HEK293 (cell line): ENCODE results near the gene PET100.

Experiments
- CTCF ChIA-PET: fragments of 350-600 bp; formaldehyde crosslinking; extraction: SDS; loops from one replicate; lab custom pipeline; 2021; ENCODE audit warnings: antibody characterized with exemption; lab: Yijun Ruan, JAX
- POLR2A ChIA-PET: fragments of 300-600 bp; formaldehyde crosslinking; extraction: SDS; loops from one replicate; lab custom pipeline; 2020; ENCODE audit warnings: antibody characterized with exemption, inconsistent platforms; lab: Yijun Ruan, JAX
- H3K27ac ChIP-seq: fragments of 200-500 bp; sonication (Bioruptor generic); 2 replicates; pipeline ENCODE4 v1.5.1; 2014; ENCODE audit warnings: low read depth, low read length, control low read depth, inconsistent platforms; ENCODE audit errors: extremely low read depth
- H3K36me3 ChIP-seq, 2 experiments: fragments of 200-500 bp in 1 of 2; sonication (Bioruptor generic) in 1 of 2; 1 replicate in 1 of 2; 2 replicates in 1 of 2; pipeline ENCODE4 v1.5.1; 2014 to 2017; ENCODE audit warnings: inconsistent platforms in 2 of 2, low read length in 2 of 2; ENCODE audit not compliant: control insufficient read depth in 2 of 2, insufficient read depth in 1 of 2
- H3K4me1 ChIP-seq: fragments of 200-500 bp; sonication (Bioruptor generic); 2 replicates; pipeline ENCODE4 v1.5.1; 2014; ENCODE audit warnings: mild to moderate bottlenecking, low read length, inconsistent platforms; ENCODE audit not compliant: control insufficient read depth, insufficient read depth
- H3K4me3 ChIP-seq: 2 replicates; pipeline ENCODE4 v1.5.1; 2011; ENCODE audit warnings: low read depth, mild to moderate bottlenecking, control low read depth, low read length, moderate library complexity
- H3K9me3 ChIP-seq: fragments of 200-500 bp; sonication (Bioruptor generic); 2 replicates; pipeline ENCODE4 v1.5.1; 2014; ENCODE audit warnings: low read depth, low read length, inconsistent platforms; ENCODE audit not compliant: control insufficient read depth, insufficient read depth
- BCL11B ChIP-seq: fragments of 450-650 bp; formaldehyde crosslinking; IDR thresholded peaks from 2 replicates; pipeline ENCODE4 v1.5.1; 2016; ENCODE audit warnings: low read depth, missing biosample characterization, missing genetic modification characterization
- EGR2 ChIP-seq: fragments of 450-650 bp; formaldehyde crosslinking; IDR thresholded peaks from 2 replicates; pipeline ENCODE4 v1.5.1; 2016; ENCODE audit warnings: low read depth, missing biosample characterization, missing genetic modification characterization
- GFI1B ChIP-seq: fragments of 450-650 bp; formaldehyde crosslinking; IDR thresholded peaks from 2 replicates; pipeline ENCODE4 v1.5.1; 2016; ENCODE audit warnings: missing biosample characterization, missing genetic modification characterization
- GLIS2 ChIP-seq: fragments of 450-650 bp; formaldehyde crosslinking; IDR thresholded peaks from 2 replicates; pipeline ENCODE4 v1.5.1; 2016; ENCODE audit warnings: missing biosample characterization, missing genetic modification characterization
- KLF1 ChIP-seq: fragments of 450-650 bp; formaldehyde crosslinking; IDR thresholded peaks from 2 replicates; pipeline ENCODE4 v1.5.1; 2016; ENCODE audit warnings: missing biosample characterization, missing genetic modification characterization
- SALL2 ChIP-seq: fragments of 450-650 bp; formaldehyde crosslinking; IDR thresholded peaks from 2 replicates; pipeline ENCODE4 v1.5.0; 2017; ENCODE audit warnings: missing biosample characterization, mild to moderate bottlenecking, missing genetic modification characterization, borderline replicate concordance
- SCRT1 ChIP-seq: fragments of 450-650 bp; formaldehyde crosslinking; IDR thresholded peaks from 2 replicates; pipeline ENCODE4 v1.5.1; 2016; ENCODE audit warnings: missing biosample characterization, missing genetic modification characterization, borderline replicate concordance
- SCRT2 ChIP-seq: fragments of 450-650 bp; formaldehyde crosslinking; IDR thresholded peaks from 2 replicates; pipeline ENCODE4 v1.5.1; 2016; ENCODE audit warnings: missing biosample characterization, missing genetic modification characterization
- WT1 ChIP-seq: fragments of 450-650 bp; formaldehyde crosslinking; IDR thresholded peaks from 2 replicates; pipeline ENCODE4 v1.5.1; 2016; ENCODE audit warnings: missing biosample characterization, missing genetic modification characterization
- YY1 ChIP-seq: fragments of 450-650 bp; formaldehyde crosslinking; IDR thresholded peaks from 2 replicates; pipeline ENCODE4 v1.5.1; 2018; ENCODE audit warnings: missing biosample characterization, missing genetic modification characterization
- ZBTB17 ChIP-seq: fragments of 450-650 bp; formaldehyde crosslinking; IDR thresholded peaks from 2 replicates; pipeline ENCODE4 v1.5.1; 2016; ENCODE audit warnings: missing biosample characterization, missing genetic modification characterization
- ZBTB21 ChIP-seq: fragments of 450-650 bp; formaldehyde crosslinking; IDR thresholded peaks from 2 replicates; pipeline ENCODE4 v1.5.1; 2017; ENCODE audit warnings: missing biosample characterization, missing genetic modification characterization
- ZEB2 ChIP-seq: fragments of 450-650 bp; formaldehyde crosslinking; IDR thresholded peaks from 2 replicates; pipeline ENCODE4 v1.5.1; 2016; ENCODE audit warnings: missing biosample characterization, missing genetic modification characterization
- ZFHX2 ChIP-seq: fragments of 450-650 bp; formaldehyde crosslinking; conservative IDR thresholded peaks from 2 replicates; pipeline ENCODE4 v1.5.1; 2016; ENCODE audit warnings: missing biosample characterization, missing genetic modification characterization
- ZNF121 ChIP-seq: fragments of 450-650 bp; formaldehyde crosslinking; IDR thresholded peaks from 2 replicates; pipeline ENCODE4 v1.5.1; 2016; ENCODE audit warnings: missing biosample characterization, missing genetic modification characterization
- ZNF146 ChIP-seq: fragments of 450-650 bp; formaldehyde crosslinking; IDR thresholded peaks from 2 replicates; pipeline ENCODE4 v1.5.1; 2016; ENCODE audit warnings: missing biosample characterization, missing genetic modification characterization
- ZNF155 ChIP-seq: fragments of 450-650 bp; formaldehyde crosslinking; IDR thresholded peaks from 2 replicates; pipeline ENCODE4 v1.5.1; 2016; ENCODE audit warnings: missing biosample characterization, missing genetic modification characterization
- ZNF16 ChIP-seq: fragments of 450-650 bp; formaldehyde crosslinking; IDR thresholded peaks from 2 replicates; pipeline ENCODE4 v1.5.1; 2016; ENCODE audit warnings: low read depth, missing biosample characterization, missing genetic modification characterization
- ZNF184 ChIP-seq: fragments of 450-650 bp; IDR thresholded peaks from 2 replicates; pipeline ENCODE4 v1.5.1; 2018; ENCODE audit warnings: missing biosample characterization, mild to moderate bottlenecking, missing genetic modification characterization
- ZNF239 ChIP-seq: fragments of 450-650 bp; formaldehyde crosslinking; IDR thresholded peaks from 2 replicates; pipeline ENCODE4 v1.5.1; 2016; ENCODE audit warnings: missing biosample characterization, missing genetic modification characterization
- ZNF248 ChIP-seq: fragments of 450-650 bp; formaldehyde crosslinking; IDR thresholded peaks from 2 replicates; pipeline ENCODE4 v1.5.1; 2017; ENCODE audit warnings: missing biosample characterization, missing genetic modification characterization
- ZNF350 ChIP-seq: fragments of 450-650 bp; formaldehyde crosslinking; IDR thresholded peaks from 2 replicates; pipeline ENCODE4 v1.5.0; 2017; ENCODE audit warnings: missing biosample characterization, mild to moderate bottlenecking, missing genetic modification characterization
- ZNF366 ChIP-seq: fragments of 450-650 bp; formaldehyde crosslinking; conservative IDR thresholded peaks from 2 replicates; pipeline ENCODE4 v1.5.1; 2016; ENCODE audit warnings: missing biosample characterization, missing genetic modification characterization
- ZNF426 ChIP-seq: fragments of 450-650 bp; formaldehyde crosslinking; IDR thresholded peaks from 2 replicates; pipeline ENCODE4 v1.5.1; 2017; ENCODE audit warnings: missing biosample characterization, missing genetic modification characterization, mild to moderate bottlenecking, inconsistent platforms, moderate library complexity
- ZNF600 ChIP-seq: fragments of 450-650 bp; formaldehyde crosslinking; IDR thresholded peaks from 2 replicates; pipeline ENCODE4 v1.5.1; 2016; ENCODE audit warnings: missing biosample characterization, missing genetic modification characterization
- ZNF654 ChIP-seq: fragments of 450-650 bp; formaldehyde crosslinking; IDR thresholded peaks from 2 replicates; pipeline ENCODE4 v1.5.1; 2016; ENCODE audit warnings: low read depth, missing biosample characterization, missing genetic modification characterization
- ZNF837 ChIP-seq: fragments of 450-650 bp; formaldehyde crosslinking; IDR thresholded peaks from 2 replicates; pipeline ENCODE4 v1.5.1; 2016; ENCODE audit warnings: missing biosample characterization, missing genetic modification characterization
- ZSCAN16 ChIP-seq: fragments of 450-650 bp; formaldehyde crosslinking; IDR thresholded peaks from 2 replicates; pipeline ENCODE4 v1.5.1; 2016; ENCODE audit warnings: missing biosample characterization, missing genetic modification characterization
- TF ChIP-seq, protein P1 (sequence below): fragments of 450-650 bp; formaldehyde crosslinking; IDR thresholded peaks from 2 replicates; pipeline ENCODE4 v1.5.1; 2016; ENCODE audit warnings: missing biosample characterization, missing genetic modification characterization
- TF ChIP-seq, protein P2 (sequence below): fragments of 450-650 bp; formaldehyde crosslinking; IDR thresholded peaks from 2 replicates; pipeline ENCODE4 v1.5.1; 2017; ENCODE audit warnings: missing biosample characterization, missing genetic modification characterization
- TF ChIP-seq, protein P3 (sequence below): IDR thresholded peaks from 2 replicates; pipeline ENCODE4 v1.6.1; 2011; ENCODE audit warnings: mild to moderate bottlenecking, low read depth, low read length, borderline replicate concordance
- TF ChIP-seq, protein P4 (sequence below): fragments of 450-650 bp; formaldehyde crosslinking; IDR thresholded peaks from 2 replicates; pipeline ENCODE4 v1.5.1; 2016; ENCODE audit warnings: missing biosample characterization, missing genetic modification characterization

PET100 gene

DNA sequence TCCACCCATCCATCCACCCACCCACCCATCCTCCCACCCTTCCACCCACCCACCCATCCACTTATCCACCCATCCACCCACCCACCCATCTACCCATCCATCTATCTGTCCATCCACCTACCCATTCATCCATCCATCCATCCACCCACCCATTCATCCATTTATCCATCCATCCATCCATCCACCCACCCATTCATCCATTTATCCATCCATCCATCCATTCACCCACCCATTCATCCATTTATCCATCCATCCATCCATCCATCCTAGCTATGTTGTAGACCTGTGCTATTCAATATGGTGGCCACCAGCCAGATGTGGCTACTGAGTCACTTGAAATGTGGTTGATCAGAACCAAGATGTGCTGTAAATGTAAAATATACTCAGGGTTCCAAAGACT is 28.9 kb upstream of the PET100 start:
- TF ChIP-seq ZEB2 (tag by site-specific recombination) (no peak), WT1 (tag by site-specific recombination) (no peak), ZBTB17 (tag by site-specific recombination) (peak; percentile 35; the same call in 1 of the 2 replicates), ZNF121 (no peak), ZSCAN16 (no peak), GFI1B (tag by site-specific recombination) (no peak), ZFHX2 (tag by site-specific recombination) (peak; percentile 67), SALL2 (tag by site-specific recombination) (no peak), KLF1 (tag by site-specific recombination) (peak; percentile 17; the same call in 1 of the 2 replicates), ZNF16 (tag by site-specific recombination) (no peak), ZNF350 (tag by site-specific recombination) (no peak), EGR2 (tag by site-specific recombination) (peak; percentile 61), GLIS2 (tag by site-specific recombination) (no peak), SCRT2 (tag by site-specific recombination) (no peak), ZNF654 (tag by site-specific recombination) (no peak), ZNF366 (tag by site-specific recombination) (peak; percentile 92), ZBTB21 (tag by site-specific recombination) (no peak), ZNF184 (tag by site-specific recombination) (no peak), ZNF600 (tag by site-specific recombination) (no peak), YY1 (tag by site-specific recombination) (no peak)
- TF ChIP-seq, protein P1, sequence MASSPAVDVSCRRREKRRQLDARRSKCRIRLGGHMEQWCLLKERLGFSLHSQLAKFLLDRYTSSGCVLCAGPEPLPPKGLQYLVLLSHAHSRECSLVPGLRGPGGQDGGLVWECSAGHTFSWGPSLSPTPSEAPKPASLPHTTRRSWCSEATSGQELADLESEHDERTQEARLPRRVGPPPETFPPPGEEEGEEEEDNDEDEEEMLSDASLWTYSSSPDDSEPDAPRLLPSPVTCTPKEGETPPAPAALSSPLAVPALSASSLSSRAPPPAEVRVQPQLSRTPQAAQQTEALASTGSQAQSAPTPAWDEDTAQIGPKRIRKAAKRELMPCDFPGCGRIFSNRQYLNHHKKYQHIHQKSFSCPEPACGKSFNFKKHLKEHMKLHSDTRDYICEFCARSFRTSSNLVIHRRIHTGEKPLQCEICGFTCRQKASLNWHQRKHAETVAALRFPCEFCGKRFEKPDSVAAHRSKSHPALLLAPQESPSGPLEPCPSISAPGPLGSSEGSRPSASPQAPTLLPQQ (tag by site-specific recombination): no peak
- Histone ChIP-seq H3K9me3 (no peaks in the 10 kb centered on the region), H3K27ac (no peak overlapping the region), H3K4me3 (no peak overlapping the region), H3K36me3 (peaks cover 0 to 9% of the 10 kb centered on the region in 2 experiments; a peak in 2 of 3 replicates), H3K4me1 (peaks cover 8% of the 10 kb centered on the region)
- POLR2A ChIA-PET: interaction anchor here (0.6 kb wide), 1 partner anchor 16 kb away, joined by 3 read pairs; no protein-coding TSS in a partner anchor
- CTCF ChIA-PET: interaction anchor here (1.1 kb wide), 1 partner anchor 40 kb away, joined by 3 read pairs; no protein-coding TSS in a partner anchor

DNA sequence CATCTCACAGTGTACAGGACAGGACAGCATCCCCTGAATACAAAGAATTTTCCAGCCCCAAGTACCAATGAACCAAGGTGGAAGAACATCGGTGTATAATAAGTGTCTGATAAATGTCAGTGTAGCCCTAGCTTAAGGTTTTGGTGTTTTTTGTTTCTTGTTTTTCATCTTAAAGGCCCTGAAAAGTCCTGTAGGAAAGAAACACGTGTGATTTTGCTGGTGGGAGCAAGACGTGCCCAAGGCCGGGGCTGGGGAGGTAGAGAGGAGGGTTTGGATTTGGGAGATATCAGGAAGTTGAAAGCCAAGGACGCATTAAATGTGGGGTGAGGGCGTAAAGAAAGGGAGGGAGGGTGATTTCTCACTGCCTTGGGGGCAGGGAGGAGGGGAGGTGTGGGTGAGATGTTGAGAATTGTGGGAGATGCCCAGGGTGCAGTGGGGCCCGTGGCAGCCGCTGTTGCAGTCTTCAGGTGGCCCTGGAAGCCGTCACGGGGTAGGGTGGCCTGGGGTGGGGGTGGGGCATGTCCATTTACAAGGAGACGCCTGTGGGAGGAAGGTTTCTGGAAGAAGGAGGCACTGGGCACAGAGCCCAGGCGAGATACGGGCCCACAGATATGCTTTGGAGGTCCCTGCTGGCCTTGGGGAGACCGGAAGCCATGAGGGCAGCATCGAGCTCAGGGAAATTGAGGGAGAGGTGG is 27.2 kb upstream of the PET100 start:
- peaks cover under 1% of the 10 kb centered on the region for H3K4me1 ChIP-seq
- H3K9me3 ChIP-seq: no peaks in the 10 kb centered on the region
- ChIA-PET POLR2A (no interaction called here), CTCF (no interaction called here)
- no peak overlapping the region for H3K27ac ChIP-seq
- H3K4me3 ChIP-seq: no peak overlapping the region
- peaks cover 0 to 12% of the 10 kb centered on the region in 2 experiments; a peak in 2 of 3 replicates for H3K36me3 ChIP-seq
- TF ChIP-seq YY1 (tag by site-specific recombination) (no peak), ZFHX2 (tag by site-specific recombination) (peak; percentile 79), ZNF16 (tag by site-specific recombination) (no peak), ZNF248 (tag by site-specific recombination) (no peak), ZNF239 (tag by site-specific recombination) (peak; percentile 96), SCRT1 (no peak), BCL11B (tag by site-specific recombination) (no peak), ZNF146 (tag by site-specific recombination) (no peak), ZNF426 (tag by site-specific recombination) (no peak), ZNF155 (no peak), ZNF837 (no peak)
- TF ChIP-seq, protein P2, sequence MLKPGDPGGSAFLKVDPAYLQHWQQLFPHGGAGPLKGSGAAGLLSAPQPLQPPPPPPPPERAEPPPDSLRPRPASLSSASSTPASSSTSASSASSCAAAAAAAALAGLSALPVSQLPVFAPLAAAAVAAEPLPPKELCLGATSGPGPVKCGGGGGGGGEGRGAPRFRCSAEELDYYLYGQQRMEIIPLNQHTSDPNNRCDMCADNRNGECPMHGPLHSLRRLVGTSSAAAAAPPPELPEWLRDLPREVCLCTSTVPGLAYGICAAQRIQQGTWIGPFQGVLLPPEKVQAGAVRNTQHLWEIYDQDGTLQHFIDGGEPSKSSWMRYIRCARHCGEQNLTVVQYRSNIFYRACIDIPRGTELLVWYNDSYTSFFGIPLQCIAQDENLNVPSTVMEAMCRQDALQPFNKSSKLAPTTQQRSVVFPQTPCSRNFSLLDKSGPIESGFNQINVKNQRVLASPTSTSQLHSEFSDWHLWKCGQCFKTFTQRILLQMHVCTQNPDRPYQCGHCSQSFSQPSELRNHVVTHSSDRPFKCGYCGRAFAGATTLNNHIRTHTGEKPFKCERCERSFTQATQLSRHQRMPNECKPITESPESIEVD: no peak
- TF ChIP-seq, protein P3, sequence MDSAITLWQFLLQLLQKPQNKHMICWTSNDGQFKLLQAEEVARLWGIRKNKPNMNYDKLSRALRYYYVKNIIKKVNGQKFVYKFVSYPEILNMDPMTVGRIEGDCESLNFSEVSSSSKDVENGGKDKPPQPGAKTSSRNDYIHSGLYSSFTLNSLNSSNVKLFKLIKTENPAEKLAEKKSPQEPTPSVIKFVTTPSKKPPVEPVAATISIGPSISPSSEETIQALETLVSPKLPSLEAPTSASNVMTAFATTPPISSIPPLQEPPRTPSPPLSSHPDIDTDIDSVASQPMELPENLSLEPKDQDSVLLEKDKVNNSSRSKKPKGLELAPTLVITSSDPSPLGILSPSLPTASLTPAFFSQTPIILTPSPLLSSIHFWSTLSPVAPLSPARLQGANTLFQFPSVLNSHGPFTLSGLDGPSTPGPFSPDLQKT: no peak
- TF ChIP-seq, protein P4, sequence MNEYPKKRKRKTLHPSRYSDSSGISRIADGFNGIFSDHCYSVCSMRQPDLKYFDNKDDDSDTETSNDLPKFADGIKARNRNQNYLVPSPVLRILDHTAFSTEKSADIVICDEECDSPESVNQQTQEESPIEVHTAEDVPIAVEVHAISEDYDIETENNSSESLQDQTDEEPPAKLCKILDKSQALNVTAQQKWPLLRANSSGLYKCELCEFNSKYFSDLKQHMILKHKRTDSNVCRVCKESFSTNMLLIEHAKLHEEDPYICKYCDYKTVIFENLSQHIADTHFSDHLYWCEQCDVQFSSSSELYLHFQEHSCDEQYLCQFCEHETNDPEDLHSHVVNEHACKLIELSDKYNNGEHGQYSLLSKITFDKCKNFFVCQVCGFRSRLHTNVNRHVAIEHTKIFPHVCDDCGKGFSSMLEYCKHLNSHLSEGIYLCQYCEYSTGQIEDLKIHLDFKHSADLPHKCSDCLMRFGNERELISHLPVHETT: no peak
